ENCODE data around the gene ABCA9.
"Not testable (repeated sequence)": the region's sequence is repeated elsewhere in the genome, so short reads cannot be mapped to it uniquely, and the experiment has no call there.

The ABCA9 gene

GRCh38 chr17:69060822-69061221 is at the start of gene ABCA9:
TSS of gene ABCA9 (minus strand) at chr17:69060927. CDS start at chr17:69051126, 9,801 bp downstream.
- DNase-seq (ENCODE audit: low read depth) = no peak

GRCh38 chr17:69105907-69106730 is 45.4 kb upstream of the ABCA9 start:
- no peak for DNase-seq (ENCODE audit: low read depth)

- no peak for DNase-seq (ENCODE audit: low read depth)
Measured at GRCh38 chr17:69103557-69104233, 43.0 kb upstream of the ABCA9 start.

GRCh38 chr17:69098625-69099024 is 37.9 kb upstream of the ABCA9 start:
- no peak for DNase-seq (ENCODE audit: low read depth)

GRCh38 chr17:69096541-69096940 is 35.8 kb upstream of the ABCA9 start:
- DNase-seq (ENCODE audit: low read depth) = no peak

- DNase-seq (ENCODE audit: low read depth) = no peak
Measured at GRCh38 chr17:69093995-69094394, 33.3 kb upstream of the ABCA9 start.

- DNase-seq (ENCODE audit: low read depth) = no peak
Measured at GRCh38 chr17:69093279-69093789, 32.6 kb upstream of the ABCA9 start.

GRCh38 chr17:69090365-69090764 is 29.6 kb upstream of the ABCA9 start:
- no peak for DNase-seq (ENCODE audit: low read depth)

GRCh38 chr17:69088643-69089200 is 28.0 kb upstream of the ABCA9 start:
- DNase-seq (ENCODE audit: low read depth) = no peak

- DNase-seq (ENCODE audit: low read depth) = no peak
Measured at GRCh38 chr17:69086641-69087040, 25.9 kb upstream of the ABCA9 start.

- DNase-seq (ENCODE audit: low read depth) = no peak
Measured at GRCh38 chr17:69084911-69085310, 24.2 kb upstream of the ABCA9 start.

GRCh38 chr17:69082696-69083095 is 22.0 kb upstream of the ABCA9 start:
- DNase-seq (ENCODE audit: low read depth) = no peak

- DNase-seq (ENCODE audit: low read depth) = no peak
Measured at GRCh38 chr17:69078864-69079263, 18.1 kb upstream of the ABCA9 start.

- DNase-seq (ENCODE audit: low read depth) = no peak
Measured at GRCh38 chr17:69075823-69076222, 15.1 kb upstream of the ABCA9 start.

GRCh38 chr17:69073392-69073791 is 12.7 kb upstream of the ABCA9 start:
- DNase-seq (ENCODE audit: low read depth) = not testable (repeated sequence)

- not testable (repeated sequence) for DNase-seq (ENCODE audit: low read depth)
Measured at GRCh38 chr17:69072803-69073256, 12.1 kb upstream of the ABCA9 start.

GRCh38 chr17:69071233-69071586 is 10.5 kb upstream of the ABCA9 start:
- DNase-seq (ENCODE audit: low read depth) = not testable (repeated sequence)

- DNase-seq (ENCODE audit: low read depth) = not testable (repeated sequence)
Measured at GRCh38 chr17:69070378-69071232, 9.9 kb upstream of the ABCA9 start.

GRCh38 chr17:69069226-69069750 is 8.6 kb upstream of the ABCA9 start:
- no peak for DNase-seq (ENCODE audit: low read depth)

- DNase-seq (ENCODE audit: low read depth) = no peak
Measured at GRCh38 chr17:69067274-69068047, 6.7 kb upstream of the ABCA9 start.

GRCh38 chr17:69066482-69066881 is 5.8 kb upstream of the ABCA9 start:
- DNase-seq (ENCODE audit: low read depth) = no peak

All from stimulated activated CD8-positive, alpha-beta memory T cell treated with anti-CD3 and anti-CD28 coated beads, Interleukin-15, amount 100 ng/mL, for 24 hours (primary cell).